Loucy (cell line): ENCODE results near the gene OCSTAMP.

ENCODE experiments used
- H2AFZ ChIP-seq: fragments of 200-600 bp; sonication (generic); 2 replicates; pipeline ENCODE4 v1.6.0; 2016; ENCODE audit warnings: antibody characterized with exemption, mild to moderate bottlenecking, low read length, moderate library complexity
- H3F3A ChIP-seq: fragments of 200-600 bp; 2 replicates; pipeline ENCODE4 v1.6.0; 2016; ENCODE audit warnings: antibody characterized with exemption, low read depth, mild to moderate bottlenecking
- H3K27me3 ChIP-seq: fragments of 200-600 bp; sonication (generic); 2 replicates; pipeline ENCODE4 v1.6.1; 2014; ENCODE audit warnings: low read length, mild to moderate bottlenecking; ENCODE audit not compliant: insufficient read depth, poor library complexity, severe bottlenecking
- H3K36me3 ChIP-seq: fragments of 200-600 bp; sonication (generic); 2 replicates; pipeline ENCODE4 v1.6.1; 2016; ENCODE audit warnings: low read length; ENCODE audit not compliant: insufficient read depth
- H3K4me1 ChIP-seq: fragments of 200-600 bp; sonication (generic); 2 replicates; pipeline ENCODE4 v1.5.1; 2014; ENCODE audit warnings: low read length, mild to moderate bottlenecking; ENCODE audit not compliant: insufficient read depth, poor library complexity, severe bottlenecking
- H3K4me2 ChIP-seq: fragments of 200-600 bp; sonication (generic); 2 replicates; pipeline ENCODE4 v1.6.0; 2014; ENCODE audit warnings: antibody characterized with exemption, low read length, low read depth, mild to moderate bottlenecking; ENCODE audit not compliant: poor library complexity, severe bottlenecking
- H3K4me3 ChIP-seq: fragments of 200-600 bp; sonication (generic); 2 replicates; pipeline ENCODE4 v1.5.1; 2014; ENCODE audit warnings: low read length, mild to moderate bottlenecking, mixed read lengths; ENCODE audit not compliant: poor library complexity, severe bottlenecking
- H3K79me2 ChIP-seq: fragments of 200-600 bp; sonication (generic); 2 replicates; pipeline ENCODE4 v1.6.1; 2014; ENCODE audit warnings: low read length; ENCODE audit not compliant: insufficient read depth
- H3K9ac ChIP-seq: fragments of 200-600 bp; sonication (generic); 2 replicates; pipeline ENCODE4 v1.6.0; 2014; ENCODE audit warnings: mild to moderate bottlenecking, low read depth, low read length, moderate library complexity; ENCODE audit not compliant: poor library complexity, severe bottlenecking
- H3K9me2 ChIP-seq: fragments of 200-600 bp; sonication (generic); replicated peaks from 2 replicates; pipeline ENCODE4 v1.6.1; 2016; ENCODE audit warnings: low read depth, low read length, mixed read lengths
- H3K9me3 ChIP-seq: fragments of 200-600 bp; sonication (generic); 2 replicates; pipeline ENCODE4 v1.6.1; 2014; ENCODE audit warnings: mild to moderate bottlenecking, antibody characterized with exemption, low read length, low read depth; ENCODE audit not compliant: insufficient read depth
- H4K20me1 ChIP-seq: fragments of 200-600 bp; sonication (generic); 2 replicates; pipeline ENCODE4 v1.6.0; 2014; ENCODE audit warnings: antibody characterized with exemption, low read length, mild to moderate bottlenecking; ENCODE audit not compliant: insufficient read depth, poor library complexity, severe bottlenecking
- EZH2phosphoT487 ChIP-seq: fragments of 200-600 bp; IDR thresholded peaks from 2 replicates; pipeline ENCODE4 v1.6.1; 2018; ENCODE audit warnings: antibody characterized with exemption, mild to moderate bottlenecking, moderate library complexity, borderline replicate concordance
- TF ChIP-seq, protein P1 (sequence below): fragments of 200-600 bp; sonication (generic); conservative IDR thresholded peaks from 2 replicates; pipeline ENCODE4 v1.5.1; 2014; ENCODE audit warnings: mild to moderate bottlenecking, antibody characterized with exemption, low read length

Gene OCSTAMP

DNA sequence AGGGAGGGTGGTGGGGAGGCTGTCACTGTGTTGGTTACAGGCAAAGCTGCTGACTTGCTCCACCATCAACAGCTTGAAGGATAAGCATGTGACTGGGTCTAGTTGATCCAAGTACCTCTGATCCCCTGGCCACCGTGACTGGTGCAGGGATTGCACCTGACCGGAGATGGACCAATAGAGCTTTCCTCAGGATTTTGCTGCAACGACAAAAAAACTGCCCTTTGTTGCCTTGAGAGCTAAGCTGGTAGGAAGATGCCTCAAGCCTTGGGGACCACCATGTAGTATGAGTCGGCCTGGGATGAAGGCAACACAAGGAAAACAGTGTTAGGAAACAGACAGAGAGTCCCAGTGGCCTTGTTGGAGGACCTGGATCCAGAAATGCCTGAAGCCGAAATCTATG, 1.8 kb downstream of the OCSTAMP start:
- H2AFZ ChIP-seq: no peak overlapping the region
- peaks cover 12% of the 10 kb centered on the region; the same call in 1 of the 2 replicates for H3F3A ChIP-seq
- H3K4me2 ChIP-seq: no peak overlapping the region
- no peaks in the 10 kb centered on the region for H3K27me3 ChIP-seq
- H4K20me1 ChIP-seq: no peaks in the 10 kb centered on the region
- TF ChIP-seq EZH2phosphoT487: no peak
- TF ChIP-seq, protein P1, sequence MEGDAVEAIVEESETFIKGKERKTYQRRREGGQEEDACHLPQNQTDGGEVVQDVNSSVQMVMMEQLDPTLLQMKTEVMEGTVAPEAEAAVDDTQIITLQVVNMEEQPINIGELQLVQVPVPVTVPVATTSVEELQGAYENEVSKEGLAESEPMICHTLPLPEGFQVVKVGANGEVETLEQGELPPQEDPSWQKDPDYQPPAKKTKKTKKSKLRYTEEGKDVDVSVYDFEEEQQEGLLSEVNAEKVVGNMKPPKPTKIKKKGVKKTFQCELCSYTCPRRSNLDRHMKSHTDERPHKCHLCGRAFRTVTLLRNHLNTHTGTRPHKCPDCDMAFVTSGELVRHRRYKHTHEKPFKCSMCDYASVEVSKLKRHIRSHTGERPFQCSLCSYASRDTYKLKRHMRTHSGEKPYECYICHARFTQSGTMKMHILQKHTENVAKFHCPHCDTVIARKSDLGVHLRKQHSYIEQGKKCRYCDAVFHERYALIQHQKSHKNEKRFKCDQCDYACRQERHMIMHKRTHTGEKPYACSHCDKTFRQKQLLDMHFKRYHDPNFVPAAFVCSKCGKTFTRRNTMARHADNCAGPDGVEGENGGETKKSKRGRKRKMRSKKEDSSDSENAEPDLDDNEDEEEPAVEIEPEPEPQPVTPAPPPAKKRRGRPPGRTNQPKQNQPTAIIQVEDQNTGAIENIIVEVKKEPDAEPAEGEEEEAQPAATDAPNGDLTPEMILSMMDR: no peak
- H3K36me3 ChIP-seq: no peaks in the 10 kb centered on the region
- H3K79me2 ChIP-seq: no peaks in the 10 kb centered on the region
- H3K9ac ChIP-seq: no peak overlapping the region
- H3K9me2 ChIP-seq: no peaks in the 10 kb centered on the region
- H3K4me1 ChIP-seq: peaks cover 95% of the 10 kb centered on the region
- no peak overlapping the region for H3K4me3 ChIP-seq
- H3K9me3 ChIP-seq: no peaks in the 10 kb centered on the region

DNA sequence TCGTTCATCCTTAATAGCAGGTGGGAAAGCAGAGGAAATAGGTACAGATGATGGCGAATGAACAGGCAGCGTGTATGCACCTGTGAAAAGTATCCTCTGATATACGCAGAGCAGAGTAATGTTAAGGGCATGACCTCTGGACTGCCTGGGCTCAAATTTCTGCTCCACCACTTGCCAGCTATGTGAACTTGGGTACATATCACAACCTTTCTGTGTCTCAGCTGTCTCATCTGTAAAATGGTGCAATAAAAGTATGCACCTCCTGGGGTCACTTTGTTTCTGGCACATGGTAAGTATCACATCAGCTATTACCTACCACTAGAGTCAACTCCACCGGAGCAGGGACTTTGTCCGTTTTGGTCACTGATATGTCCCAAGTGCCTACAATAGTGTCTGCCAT, 2.5 kb downstream of the OCSTAMP start:
- H3K27me3 ChIP-seq: no peaks in the 10 kb centered on the region
- no peak overlapping the region for H2AFZ ChIP-seq
- no peak overlapping the region for H3K4me3 ChIP-seq
- H3K9me2 ChIP-seq: no peaks in the 10 kb centered on the region
- no peaks in the 10 kb centered on the region for H3K9me3 ChIP-seq
- no peaks in the 10 kb centered on the region for H3K79me2 ChIP-seq
- TF ChIP-seq, protein P1: no peak
- TF ChIP-seq EZH2phosphoT487: no peak
- H3K36me3 ChIP-seq: no peaks in the 10 kb centered on the region
- H3K4me1 ChIP-seq: peaks cover 89% of the 10 kb centered on the region
- H3F3A ChIP-seq: peaks cover 9% of the 10 kb centered on the region; the same call in 1 of the 2 replicates
- H3K4me2 ChIP-seq: no peak overlapping the region
- no peaks in the 10 kb centered on the region for H4K20me1 ChIP-seq
- no peak overlapping the region for H3K9ac ChIP-seq

DNA sequence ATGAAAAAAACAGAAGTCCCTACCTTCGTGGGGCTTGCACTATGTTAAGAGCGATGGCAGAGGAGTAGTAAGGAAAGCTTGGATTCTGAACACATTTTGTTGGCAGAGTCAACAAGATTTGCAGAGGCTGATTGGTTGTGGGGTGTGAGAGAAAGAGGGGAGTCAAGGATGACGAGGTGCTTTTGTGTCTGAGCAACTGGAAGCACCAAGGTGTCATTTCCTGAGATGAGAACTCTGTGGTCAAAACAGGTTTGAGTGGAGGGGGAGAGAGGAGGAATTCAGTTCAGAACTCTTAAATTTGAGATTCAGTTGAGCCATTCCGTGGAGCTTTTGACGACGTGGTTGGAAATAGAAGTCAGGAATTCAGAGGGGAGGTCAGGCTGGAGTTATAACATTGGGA, 3.5 kb downstream of the OCSTAMP start:
- Histone ChIP-seq H3K36me3 (no peaks in the 10 kb centered on the region), H3K27me3 (no peaks in the 10 kb centered on the region), H3K4me3 (peak overlapping the region; percentile 56), H3K4me2 (peak overlapping the region; percentile 66), H3K79me2 (no peaks in the 10 kb centered on the region), H3K9ac (peak overlapping the region; percentile 64), H4K20me1 (no peaks in the 10 kb centered on the region), H3F3A (0 out of 2 replicates have a peak, but pooled peaks cover 3% of the 10 kb centered on the region), H2AFZ (no peak overlapping the region), H3K9me2 (no peaks in the 10 kb centered on the region), H3K9me3 (no peaks in the 10 kb centered on the region), H3K4me1 (peaks cover 79% of the 10 kb centered on the region)
- TF ChIP-seq, protein P1: no peak
- TF ChIP-seq EZH2phosphoT487: no peak
